GM18519 (cell line): Measurements from ENCODE around the gene FAM199X.

Experiments used
- ATAC-seq: cut with Tn5 transposase; IDR thresholded peaks from one replicate; pipeline ENCODE4 v1.9.1; 2021; ENCODE audit warnings: mild to moderate bottlenecking, moderate library complexity; ENCODE audit not compliant: unreplicated experiment, low FRiP score

The FAM199X gene

DNA sequence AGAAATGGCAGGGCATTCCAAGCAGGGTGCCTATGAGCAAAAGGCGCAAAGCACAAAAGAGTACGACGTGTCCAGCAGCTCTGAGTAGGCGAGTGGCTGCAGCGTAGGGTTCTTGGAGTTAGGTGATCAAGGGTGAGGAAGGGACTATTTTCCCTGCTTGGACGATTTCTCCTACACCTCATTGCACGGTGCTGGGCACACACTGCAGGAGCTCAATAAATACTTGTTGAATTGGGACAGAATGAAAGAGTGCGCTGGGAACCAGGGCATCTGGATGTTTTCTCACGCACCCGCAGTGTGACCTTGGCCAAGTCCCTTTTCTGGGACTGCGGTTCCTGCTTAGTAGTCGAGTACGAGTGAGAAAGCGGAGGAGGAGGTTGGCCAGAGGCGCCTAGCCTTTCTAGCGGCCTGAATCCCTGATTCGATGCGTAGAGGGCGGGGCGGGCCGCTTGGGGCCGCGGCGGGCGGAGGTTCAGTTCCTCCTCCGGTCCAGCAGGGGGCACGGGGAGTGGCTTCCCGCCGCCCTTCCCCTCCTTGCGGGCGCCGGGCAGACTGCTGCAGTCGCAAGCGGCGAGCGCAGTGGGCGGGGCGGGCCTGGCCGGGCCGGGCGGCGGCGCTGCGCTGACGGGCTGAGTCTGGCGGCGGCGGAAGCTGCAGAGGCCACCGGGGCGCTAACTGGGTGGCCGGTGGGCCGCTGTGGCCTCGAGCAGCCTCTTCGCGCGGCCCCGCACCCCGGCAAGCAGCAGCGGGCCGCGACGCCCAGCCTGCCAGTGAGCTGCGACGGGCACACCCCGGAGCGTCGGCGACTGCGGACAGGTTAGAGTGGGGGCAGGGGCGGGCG, at the start of gene FAM199X:
Gene FAM199X, plus strand, starts transcription at position 560 of the 841 bp plus-strand sequence. CDS start 333 bp downstream, outside the sequence.
- ATAC-seq: peak; percentile 93

DNA sequence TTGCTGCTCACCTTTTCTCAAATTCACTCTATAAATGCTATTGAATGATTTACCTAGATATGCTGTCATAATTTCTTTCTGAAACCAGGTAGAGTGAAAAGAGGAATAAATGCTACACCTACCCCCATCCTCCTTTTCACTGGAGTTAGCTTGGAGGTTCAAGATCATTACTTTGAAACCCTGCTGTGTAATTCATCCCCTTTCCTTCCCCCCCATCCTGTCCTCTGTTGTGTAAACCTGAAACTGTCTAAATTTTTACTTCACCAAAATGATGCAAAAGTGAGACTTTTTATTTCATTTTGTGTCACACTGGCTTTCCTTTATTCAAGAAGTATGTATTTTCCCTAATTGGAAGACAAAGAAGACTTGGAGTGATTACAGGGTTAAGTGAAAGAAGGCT, 48.5 kb upstream of the FAM199X start:
- no peak for ATAC-seq

DNA sequence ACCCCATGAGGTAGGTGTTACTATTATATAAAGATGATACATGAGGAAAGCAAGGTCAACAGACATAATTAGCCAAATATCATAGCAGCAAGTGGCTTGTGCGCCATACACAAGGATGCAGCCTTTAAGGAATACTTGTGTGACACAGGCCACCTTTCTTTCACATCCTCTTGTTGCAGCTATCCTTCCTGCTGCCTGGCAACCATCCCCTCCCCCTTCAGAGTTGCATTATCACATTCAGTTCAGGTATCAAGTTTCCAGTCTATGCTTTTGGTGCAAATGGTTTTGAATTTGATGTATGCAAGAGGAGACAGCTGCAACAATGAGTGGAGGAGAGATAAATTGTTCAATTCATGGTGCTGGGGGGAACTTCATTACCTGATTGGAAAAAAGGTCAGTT, 47.5 kb upstream of the FAM199X start:
- no peak for ATAC-seq

DNA sequence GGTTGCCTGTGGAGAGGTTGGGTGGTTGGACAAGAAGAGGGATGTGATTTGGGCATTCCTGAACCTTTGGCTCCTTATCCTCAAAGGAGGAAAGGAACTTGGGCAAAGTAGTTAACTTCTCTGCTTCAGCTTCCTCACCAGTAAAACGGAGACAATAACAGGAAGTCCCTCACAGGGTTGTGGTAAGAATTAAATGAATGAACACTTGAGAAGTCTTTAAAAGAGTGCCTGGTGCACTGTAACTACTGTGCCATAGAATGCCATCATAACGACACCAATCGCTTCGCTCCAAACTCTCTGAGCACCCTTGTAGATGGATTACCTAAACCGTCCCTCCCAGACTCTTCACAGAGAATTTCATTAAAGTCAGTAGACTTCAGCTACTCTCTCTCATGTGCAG, 43.4 kb upstream of the FAM199X start:
- ATAC-seq: no peak

DNA sequence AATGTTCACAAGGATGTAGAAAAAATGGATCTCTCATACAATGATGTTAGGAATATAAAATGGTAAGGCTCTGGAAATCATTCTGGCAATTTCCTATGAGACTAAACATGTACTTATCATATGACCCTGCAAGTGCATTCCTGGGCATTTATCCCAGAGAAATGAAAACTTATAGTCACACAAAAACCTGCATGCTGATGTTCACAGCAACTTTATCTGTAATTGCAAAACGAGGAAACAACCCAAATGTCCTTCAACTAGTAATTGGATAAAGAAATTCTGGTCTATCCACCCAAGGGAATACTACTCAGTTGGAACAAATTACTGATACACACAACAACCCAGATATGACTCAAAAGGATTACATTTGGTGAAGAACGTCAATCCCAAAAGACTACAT, 39.4 kb upstream of the FAM199X start:
- ATAC-seq: no peak

DNA sequence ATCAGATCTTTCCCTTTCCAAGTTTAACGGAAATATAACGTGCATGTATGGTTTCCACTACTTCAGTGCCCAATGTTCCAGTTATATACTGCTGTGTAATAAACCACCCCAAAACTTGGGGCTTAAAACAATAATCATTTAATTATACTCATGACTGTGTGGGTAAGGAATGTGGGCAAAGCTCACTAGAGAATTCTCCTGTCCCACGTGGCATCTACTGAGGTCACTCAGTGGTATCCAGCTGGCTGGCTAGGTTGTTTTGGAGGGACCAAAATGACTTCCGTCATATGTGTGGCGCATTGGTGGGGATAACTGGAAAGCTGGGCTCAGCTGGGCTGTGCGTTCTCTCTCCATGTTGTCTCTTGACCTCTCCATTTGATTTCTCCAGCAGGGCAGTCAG, 35.4 kb upstream of the FAM199X start:
- ATAC-seq: no peak

DNA sequence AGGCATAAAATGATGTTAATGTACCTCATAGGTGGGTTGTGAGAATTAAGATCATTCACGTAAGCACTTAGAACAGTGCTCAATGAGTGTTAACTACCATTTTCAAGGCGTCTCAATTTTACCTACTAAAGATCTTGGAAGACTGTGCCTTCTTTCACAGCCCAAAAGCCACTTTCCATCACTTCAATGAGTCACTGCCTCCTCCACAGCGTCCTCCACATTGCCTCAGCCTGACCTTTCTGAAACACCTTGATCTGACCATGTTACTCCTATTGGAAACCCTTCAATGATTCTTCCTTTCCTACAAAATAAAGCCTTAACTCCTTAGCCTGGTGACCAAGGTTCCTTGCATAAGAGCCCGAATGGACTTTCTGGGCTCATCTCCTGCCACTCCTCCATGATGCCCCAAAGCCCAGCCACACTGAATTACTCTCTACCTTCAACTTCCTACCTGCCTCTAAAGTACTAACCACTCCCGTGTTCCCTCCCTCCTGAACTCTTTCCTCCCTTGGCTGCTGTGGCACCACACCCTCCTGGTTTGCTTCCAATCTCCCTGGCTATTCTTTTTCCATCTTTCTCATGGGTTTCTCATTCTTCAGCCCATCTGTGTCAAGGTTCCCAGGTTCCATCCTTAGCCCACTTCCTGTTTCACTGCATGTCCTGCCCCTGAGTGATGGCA, 31.5 kb upstream of the FAM199X start:
- no peak for ATAC-seq

DNA sequence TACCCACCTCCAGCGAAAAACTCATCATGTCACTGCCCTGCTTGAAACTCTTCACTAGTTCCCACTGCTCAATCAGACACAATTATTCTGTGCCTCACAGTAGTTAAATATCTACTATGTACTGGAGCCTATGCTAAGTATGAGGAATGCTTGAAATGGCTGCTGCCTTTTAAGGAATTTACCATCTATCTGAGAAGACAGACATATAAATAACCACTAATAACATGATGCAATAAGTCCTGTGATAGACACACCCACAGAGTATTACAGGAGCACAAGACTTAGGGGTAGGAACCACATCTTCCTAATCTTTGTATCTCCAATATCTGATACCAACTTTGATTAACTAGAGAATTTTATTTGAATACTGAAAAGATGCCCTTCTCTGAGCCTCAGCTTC, 30.6 kb upstream of the FAM199X start:
- no peak for ATAC-seq

DNA sequence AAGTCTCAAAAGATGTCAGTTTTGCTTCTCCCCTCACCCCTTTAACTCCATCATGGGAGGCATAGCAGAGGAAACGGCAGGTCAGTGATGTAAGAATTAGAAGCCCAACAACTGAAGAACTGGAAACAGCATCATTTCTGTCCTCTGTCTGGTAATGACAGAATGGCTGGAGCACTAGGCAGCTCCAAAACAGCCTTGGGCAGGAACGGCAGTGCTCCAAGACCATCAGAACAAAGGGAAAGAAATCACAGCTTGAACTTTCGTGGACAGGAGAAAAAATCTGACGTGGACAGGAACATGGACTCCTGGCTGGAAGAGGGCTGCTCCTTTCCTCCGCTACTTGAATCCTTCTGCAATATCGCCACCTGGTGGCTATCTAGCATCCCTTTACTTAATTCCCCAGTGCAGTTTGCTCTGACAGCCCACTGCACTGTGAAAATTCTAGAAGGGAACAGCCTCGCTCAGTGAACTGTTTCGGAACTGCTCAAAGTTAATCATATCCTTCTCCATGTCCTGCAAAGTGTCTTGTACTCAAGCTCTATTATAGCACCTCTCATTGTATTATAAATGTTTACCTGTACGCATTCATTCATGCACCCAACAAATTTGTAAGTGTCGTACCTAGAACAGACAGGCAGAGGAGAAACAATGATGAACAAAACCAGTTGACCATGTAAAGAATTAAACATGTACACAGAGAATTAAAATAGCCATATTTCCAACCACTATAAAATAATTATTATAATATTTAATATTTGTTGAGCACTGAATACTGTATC, 29.8 kb upstream of the FAM199X start:
- ATAC-seq: peak; percentile 73

DNA sequence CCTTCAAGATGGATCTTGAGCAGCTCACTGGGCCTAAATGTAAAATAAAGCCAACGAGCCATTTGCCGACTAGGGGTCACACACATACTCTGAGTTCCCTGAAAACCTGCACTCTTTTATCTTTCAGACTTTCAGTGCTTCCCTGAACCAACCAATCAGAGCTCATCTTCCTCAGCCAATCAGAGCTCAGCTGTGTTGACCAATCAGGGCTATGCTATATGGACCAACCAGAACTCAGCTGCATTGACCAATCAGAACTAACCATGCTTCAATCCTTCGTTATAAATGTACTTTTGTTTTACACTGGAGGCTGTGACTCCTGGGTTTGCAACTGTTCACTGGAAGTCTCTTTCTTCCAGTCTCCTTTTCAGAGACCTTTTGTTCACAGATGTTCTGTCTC, 28.8 kb upstream of the FAM199X start:
- no peak for ATAC-seq

DNA sequence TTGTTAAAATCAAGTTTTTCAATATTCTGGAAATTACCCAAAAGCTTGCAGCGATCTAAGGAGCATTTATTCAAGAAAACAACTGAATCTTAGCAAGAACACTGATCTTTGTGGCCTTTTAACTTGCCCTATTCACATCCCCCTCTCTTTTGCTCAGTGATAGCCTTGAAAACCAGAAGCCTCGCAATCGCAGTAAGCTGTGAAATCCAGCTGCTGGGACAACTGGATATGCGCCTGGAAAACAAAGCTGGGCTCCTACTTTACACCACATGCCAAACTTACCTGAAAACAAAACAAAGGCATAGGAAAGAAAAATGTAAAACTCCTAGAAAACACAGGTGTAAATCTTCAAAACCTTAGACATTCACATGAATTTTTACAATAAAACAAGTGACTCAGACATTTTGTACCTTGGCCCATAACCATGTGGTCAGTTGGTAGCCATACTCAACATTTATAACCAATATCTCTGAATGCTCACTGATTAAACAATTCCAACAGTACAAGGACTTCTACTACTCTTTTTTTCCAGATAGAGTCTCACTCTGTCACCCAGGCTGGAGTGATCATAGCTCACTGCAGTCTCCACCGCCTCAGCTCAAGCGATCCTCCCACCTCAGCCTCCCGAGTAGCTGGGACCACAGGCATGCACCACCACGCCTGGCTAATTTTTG, 25.0 kb upstream of the FAM199X start:
- ATAC-seq: no peak

DNA sequence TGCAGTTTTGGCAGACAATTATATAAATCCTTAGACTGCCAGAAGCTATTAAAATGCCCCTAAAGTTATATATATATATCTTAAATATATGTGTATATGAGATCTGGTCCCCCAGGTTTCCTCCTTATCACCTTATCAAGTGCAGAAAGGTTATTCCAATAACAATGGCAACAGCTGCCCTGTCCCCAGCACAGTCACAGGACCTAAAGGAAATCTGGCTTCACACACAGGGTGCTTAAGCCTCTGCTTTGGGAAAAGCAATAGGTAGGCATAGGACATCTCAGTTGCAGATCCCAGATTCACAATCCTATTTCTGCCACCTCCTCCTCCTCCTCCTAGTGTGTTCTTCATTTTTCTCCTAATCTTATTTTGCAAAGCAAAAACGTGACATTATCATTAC, 15.2 kb upstream of the FAM199X start:
- ATAC-seq: no peak

DNA sequence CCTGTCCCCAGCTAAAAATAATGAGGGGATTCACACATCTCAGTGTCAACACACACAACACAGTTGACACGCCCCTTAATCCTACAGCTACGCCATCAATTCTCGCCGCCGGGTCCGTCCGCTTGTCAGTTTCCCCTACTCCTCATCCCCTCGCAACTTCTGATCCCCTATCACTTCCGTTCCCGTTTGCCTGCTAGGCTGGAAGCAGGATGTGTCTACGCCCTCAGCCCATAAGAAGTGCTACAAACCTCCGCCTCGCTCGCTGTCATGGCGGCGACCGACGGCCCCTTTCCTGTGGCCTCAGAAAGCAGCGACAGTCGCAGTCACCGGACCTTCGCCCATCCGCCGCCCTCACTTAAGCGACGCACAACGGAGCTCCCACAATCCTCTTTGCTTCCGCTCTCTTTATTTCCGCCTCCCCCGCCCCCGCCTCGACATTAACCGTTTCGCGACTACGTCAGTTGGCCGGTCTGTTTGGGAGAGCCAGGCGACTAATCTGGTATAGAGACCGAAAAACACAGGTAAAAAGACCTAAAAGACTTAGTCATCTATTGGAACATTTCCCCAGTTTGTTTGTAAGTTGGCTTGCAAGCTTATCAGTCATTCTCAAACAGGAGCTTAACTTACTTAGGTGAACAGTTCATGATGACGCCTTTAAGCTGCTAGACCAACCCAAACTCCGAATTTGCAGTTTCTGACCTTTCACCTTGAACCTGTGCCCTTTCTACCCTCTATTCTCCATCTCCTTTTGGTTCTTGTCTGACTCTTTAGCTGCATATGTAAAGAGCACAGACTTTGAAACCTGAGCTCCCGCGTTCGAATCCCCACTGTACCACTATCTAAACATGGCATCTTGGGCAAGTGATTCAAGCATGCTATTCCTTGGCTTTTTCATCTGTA, 9.4 kb upstream of the FAM199X start, which contains the start of gene SLC25A53:
Gene SLC25A53, minus strand, starts transcription at position 380 of the 900 bp plus-strand sequence. CDS start 51,752 bp downstream, outside the sequence.
- peak; percentile 85 for ATAC-seq

DNA sequence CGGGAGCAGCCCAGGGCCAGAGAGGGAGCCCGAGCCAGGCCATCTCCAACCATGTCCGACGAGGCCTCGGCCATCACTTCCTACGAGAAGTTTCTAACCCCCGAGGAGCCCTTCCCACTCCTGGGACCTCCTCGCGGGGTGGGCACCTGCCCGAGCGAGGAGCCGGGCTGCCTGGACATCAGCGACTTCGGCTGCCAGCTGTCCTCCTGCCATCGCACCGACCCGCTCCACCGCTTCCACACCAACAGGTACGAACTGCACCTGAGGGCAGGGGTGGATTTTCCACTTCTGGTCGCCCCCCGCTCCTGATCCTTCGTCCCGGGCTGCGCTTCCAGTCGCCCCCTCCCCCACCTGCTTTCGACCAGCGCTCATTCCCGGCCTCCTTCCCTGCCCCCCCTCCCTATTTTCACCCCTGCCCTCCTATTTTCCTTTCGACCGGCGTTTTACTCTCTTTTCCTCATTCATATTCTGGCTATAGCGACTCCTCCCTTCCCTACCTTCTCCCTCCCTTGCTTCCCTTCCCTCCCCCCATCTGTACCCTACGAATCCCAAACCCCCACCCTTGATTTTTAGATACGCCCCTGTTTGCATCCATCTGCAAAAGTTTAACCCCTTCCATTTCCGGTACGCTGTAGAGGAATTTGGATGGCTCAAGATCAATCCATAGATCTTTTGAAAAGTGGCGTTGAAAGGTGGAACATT, 633 bp downstream of the FAM199X start:
- ATAC-seq: no peak

DNA sequence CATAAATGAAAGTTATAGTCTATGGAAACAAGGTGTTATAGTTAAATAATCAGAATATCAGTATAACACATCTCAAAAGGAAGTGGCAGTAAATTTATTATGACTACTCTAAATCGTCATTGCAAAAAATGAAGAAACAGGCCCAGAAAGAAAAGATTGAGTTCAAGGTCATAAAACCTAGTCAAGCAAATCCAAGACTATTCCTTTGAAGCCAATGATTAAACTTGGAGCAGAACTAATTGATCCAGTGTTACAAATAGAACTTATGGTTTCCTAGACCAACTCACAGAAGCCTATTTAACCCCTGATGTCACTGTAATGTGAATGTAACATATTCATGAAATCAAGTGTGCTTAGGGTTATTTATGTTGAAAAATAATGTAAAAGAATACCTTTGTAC, 1.9 kb downstream of the FAM199X start:
- ATAC-seq: no peak

DNA sequence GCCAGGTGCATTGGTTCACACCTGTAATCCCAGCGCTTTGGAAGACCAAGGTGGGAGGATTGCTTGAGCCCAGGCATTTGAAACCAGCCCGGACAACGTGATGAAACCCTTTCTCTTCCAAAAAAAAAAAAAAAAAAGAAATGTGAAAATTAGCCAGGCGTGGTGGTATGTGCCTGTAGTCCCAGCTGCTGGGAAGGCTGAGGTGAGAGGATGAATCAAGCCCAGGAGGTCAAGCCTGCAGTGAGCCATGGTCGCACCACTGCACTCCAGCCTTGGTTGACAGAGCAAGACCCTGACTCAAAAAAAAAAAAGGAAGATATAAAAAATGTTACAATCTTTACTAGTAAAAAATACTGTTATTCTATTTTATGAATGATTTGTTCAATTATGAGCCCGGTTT, 5.9 kb downstream of the FAM199X start:
- no peak for ATAC-seq

DNA sequence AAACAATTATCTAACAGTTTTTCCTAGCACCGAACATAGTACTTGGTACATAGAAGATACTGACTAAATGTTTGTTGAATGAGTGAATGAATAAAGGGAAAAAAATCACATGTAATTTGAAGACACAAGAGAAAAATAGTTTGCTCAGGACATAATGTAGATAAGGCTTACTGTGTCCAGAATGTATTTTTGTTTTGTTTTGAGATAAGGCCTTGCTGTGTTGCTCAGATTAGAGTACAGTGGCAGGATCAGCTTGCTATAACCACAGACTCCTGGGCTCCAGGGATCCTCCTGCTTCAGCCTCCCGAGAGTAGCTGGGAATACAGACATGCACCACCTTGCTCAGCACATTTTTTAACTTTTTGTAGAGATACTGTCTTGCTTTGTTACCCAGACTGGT, 6.5 kb downstream of the FAM199X start:
- ATAC-seq: no peak

DNA sequence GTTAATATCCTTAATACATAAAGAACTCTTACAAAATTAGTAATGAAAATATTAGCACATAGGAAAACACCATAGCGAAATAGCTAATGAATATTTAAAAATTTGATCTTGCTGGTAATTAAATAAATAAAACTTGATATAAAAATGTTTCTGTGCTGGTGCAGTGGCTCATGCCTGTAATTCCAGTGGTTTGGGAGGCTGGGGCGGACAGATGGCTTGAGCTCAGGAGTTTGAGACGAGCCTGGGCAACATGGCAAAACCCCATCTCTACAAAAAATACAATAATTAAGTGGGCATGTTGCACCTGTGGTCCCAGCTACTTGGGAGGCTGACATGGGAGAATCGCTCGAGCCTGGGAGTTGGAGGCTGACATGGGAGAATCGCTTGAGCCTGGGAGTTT, 7.6 kb downstream of the FAM199X start:
- ATAC-seq: no peak

DNA sequence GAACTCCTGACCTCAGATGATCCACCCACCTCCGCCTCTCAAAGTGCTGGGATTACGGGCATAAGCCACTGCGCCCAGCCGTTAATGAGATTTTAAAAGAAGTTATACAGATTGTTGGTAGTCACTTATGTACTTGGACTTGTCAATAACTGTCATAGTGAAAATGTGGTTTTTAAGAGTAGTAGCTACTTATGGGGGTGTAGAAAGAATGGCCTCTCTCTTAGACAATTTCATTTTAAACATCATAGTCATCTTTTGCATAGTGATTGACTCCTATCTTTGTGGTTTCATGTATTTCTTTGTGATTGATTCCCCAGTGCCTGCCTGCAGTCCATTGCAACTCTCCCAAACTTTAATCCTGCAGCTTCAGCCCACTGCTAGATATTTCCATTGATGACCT, 17.4 kb downstream of the FAM199X start:
- ATAC-seq: no peak
